IMR-90 (cell line): ENCODE data around the gene UGT1A1. TPM values are rescaled to one million over a fixed set of nuclear protein-coding genes. Genes with fewer than 3 reads are reported as not detected.
A peak's percentile ranks its signal among the peaks of the same experiment; 100 is the strongest.

Source experiments
- ATAC-seq: fragments of 200-7000 bp; cut with Tn5 transposase; 2 replicates; pipeline ENCODE4 v1.9.1; 2020; ENCODE audit warnings: low read depth, mild to moderate bottlenecking, moderate library complexity
- BruUV-seq: library from RNA; stranded (reverse); fragments of 400-500 nt; replicated peaks from 2 replicates; lab custom pipeline; 2021; lab: Mats Ljungman, UMichigan
- CTCF ChIA-PET: fragments of 300-600 bp; formaldehyde crosslinking; extraction: SDS; loops from one replicate; lab custom pipeline; 2021; ENCODE audit warnings: antibody characterized with exemption; lab: Yijun Ruan, JAX
- POLR2A ChIA-PET: fragments of 300-600 bp; sonication (Branson Sonifier 250); formaldehyde crosslinking; loops from one replicate; lab custom pipeline; 2022; ENCODE audit warnings: antibody characterized with exemption; ENCODE audit not compliant: unreplicated experiment; lab: Charles Lee
- DNase-seq: peaks from one replicate; pipeline ENCODE4 v3.0.0; 2013
- H2AFZ ChIP-seq: replicated peaks from 2 replicates; pipeline ENCODE3; 2013; ENCODE audit warnings: low read length, mild to moderate bottlenecking; ENCODE audit not compliant: poor library complexity
- H2AK5ac ChIP-seq: 2 replicates; pipeline ENCODE4 v1.6.1; 2013; ENCODE audit warnings: low read depth, low read length, inconsistent platforms
- H2AK9ac ChIP-seq: replicated peaks from 2 replicates; pipeline ENCODE3; 2013; ENCODE audit warnings: mild to moderate bottlenecking, low read depth, low read length, moderate library complexity; ENCODE audit not compliant: poor library complexity
- H2BK120ac ChIP-seq: 2 replicates; pipeline ENCODE4 v1.6.1; 2013; ENCODE audit warnings: low read depth, low read length, inconsistent platforms
- H2BK15ac ChIP-seq: 3 replicates; pipeline ENCODE4 v1.6.1; 2013; ENCODE audit warnings: low read depth, low read length, inconsistent platforms
- H2BK20ac ChIP-seq: 2 replicates; pipeline ENCODE4 v1.6.1; 2013; ENCODE audit warnings: low read depth, mild to moderate bottlenecking, inconsistent platforms, low read length, moderate library complexity
- H2BK5ac ChIP-seq: 2 replicates; pipeline ENCODE4 v1.6.1; 2013; ENCODE audit warnings: mild to moderate bottlenecking, low read depth, low read length, inconsistent platforms; ENCODE audit not compliant: poor library complexity, severe bottlenecking
- H3K14ac ChIP-seq: replicated peaks from 2 replicates; pipeline ENCODE4 v1.6.1; 2013; ENCODE audit warnings: low read depth, low read length, inconsistent platforms
- H3K18ac ChIP-seq: 2 replicates; pipeline ENCODE4 v1.6.1; 2013; ENCODE audit warnings: low read depth, low read length, control low read depth
- H3K23ac ChIP-seq: 2 replicates; pipeline ENCODE4 v1.6.1; 2013; ENCODE audit warnings: low read depth, low read length, inconsistent platforms
- H3K27ac ChIP-seq: 2 replicates; pipeline ENCODE4 v1.5.1; 2013; ENCODE audit warnings: mild to moderate bottlenecking, control low read depth, low read length; ENCODE audit not compliant: insufficient read depth
- H3K27me3 ChIP-seq: 2 replicates; pipeline ENCODE4 v1.6.1; 2013; ENCODE audit warnings: low read length; ENCODE audit not compliant: control insufficient read depth, insufficient read depth
- H3K36me3 ChIP-seq: 2 replicates; pipeline ENCODE4 v1.6.1; 2013; ENCODE audit warnings: low read length, mixed read lengths; ENCODE audit not compliant: control insufficient read depth, insufficient read depth
- H3K4ac ChIP-seq: 2 replicates; pipeline ENCODE4 v1.6.1; 2013; ENCODE audit warnings: low read depth, low read length, inconsistent platforms
- H3K4me1 ChIP-seq: 2 replicates; pipeline ENCODE4 v1.6.1; 2013; ENCODE audit warnings: low read length, mixed read lengths; ENCODE audit not compliant: control insufficient read depth, insufficient read depth
- H3K4me2 ChIP-seq: 2 replicates; pipeline ENCODE4 v1.6.1; 2013; ENCODE audit warnings: low read depth, mild to moderate bottlenecking, control low read depth, low read length, moderate library complexity
- H3K4me3 ChIP-seq: 2 replicates; pipeline ENCODE4 v1.5.1; 2013; ENCODE audit warnings: low read depth, mild to moderate bottlenecking, control low read depth, low read length, moderate library complexity; ENCODE audit not compliant: insufficient read depth
- H3K56ac ChIP-seq: 2 replicates; pipeline ENCODE4 v1.6.1; 2013; ENCODE audit warnings: low read length, inconsistent platforms; ENCODE audit not compliant: insufficient read depth; ENCODE audit errors: extremely low read depth
- H3K79me1 ChIP-seq, 2 experiments: 2 replicates each; pipeline ENCODE4 v1.6.1; 2013; ENCODE audit warnings: low read length in 2 of 2, inconsistent platforms in 1 of 2, low read depth in 1 of 2
- H3K9ac ChIP-seq: 2 replicates; pipeline ENCODE4 v1.6.1; 2013; ENCODE audit warnings: low read depth, low read length, control low read depth
- H3K9me1 ChIP-seq: 2 replicates; pipeline ENCODE4 v1.6.1; 2013; ENCODE audit warnings: low read length, inconsistent platforms; ENCODE audit not compliant: insufficient read depth
- H3K9me3 ChIP-seq: 2 replicates; pipeline ENCODE4 v1.6.1; 2013; ENCODE audit warnings: low read length; ENCODE audit not compliant: control insufficient read depth, insufficient read depth
- H4K20me1 ChIP-seq: 2 replicates; pipeline ENCODE4 v1.6.1; 2013; ENCODE audit warnings: low read length, inconsistent platforms; ENCODE audit not compliant: insufficient read depth
- H4K5ac ChIP-seq: 2 replicates; pipeline ENCODE4 v1.6.1; 2013; ENCODE audit warnings: mild to moderate bottlenecking, low read depth, low read length, control low read depth
- H4K8ac ChIP-seq, 2 experiments: 2 replicates each; pipeline ENCODE4 v1.6.1; 2013; ENCODE audit warnings: low read depth in 2 of 2, low read length in 2 of 2, control low read depth in 1 of 2, inconsistent platforms in 1 of 2
- H4K91ac ChIP-seq: 2 replicates; pipeline ENCODE4 v1.6.1; 2013; ENCODE audit warnings: low read depth, low read length, inconsistent platforms; ENCODE audit not compliant: insufficient read depth
- BHLHE40 ChIP-seq: fragments of 150-350 bp; IDR thresholded peaks from 2 replicates; pipeline ENCODE4 v1.6.1; 2016; ENCODE audit warnings: mild to moderate bottlenecking, low read depth, low read length
- CEBPB ChIP-seq: IDR thresholded peaks from 2 replicates; pipeline ENCODE4 v1.6.1; 2012; ENCODE audit warnings: low read depth, low read length, improper control_type of control experiment
- CHD1 ChIP-seq: IDR thresholded peaks from 2 replicates; pipeline ENCODE4 v1.6.1; 2012; ENCODE audit warnings: low read depth, low read length, improper control_type of control experiment
- FOS ChIP-seq: fragments of 150-350 bp; IDR thresholded peaks from 2 replicates; pipeline ENCODE4 v1.6.1; 2016; ENCODE audit warnings: low read depth, low read length
- MAFK ChIP-seq: IDR thresholded peaks from 2 replicates; pipeline ENCODE4 v1.6.1; 2012; ENCODE audit warnings: low read depth, low read length, improper control_type of control experiment
- MAZ ChIP-seq: IDR thresholded peaks from 2 replicates; pipeline ENCODE4 v1.6.1; 2012; ENCODE audit warnings: low read depth, mild to moderate bottlenecking, low read length, improper control_type of control experiment, moderate library complexity, borderline replicate concordance
- MXI1 ChIP-seq: IDR thresholded peaks from 2 replicates; pipeline ENCODE4 v1.6.1; 2012; ENCODE audit warnings: low read depth, mild to moderate bottlenecking, low read length, moderate library complexity, borderline replicate concordance
- NFE2L2 ChIP-seq: fragments of 150-350 bp; IDR thresholded peaks from 2 replicates; pipeline ENCODE4 v1.6.1; 2016; ENCODE audit warnings: low read depth, mild to moderate bottlenecking, low read length
- POLR2A ChIP-seq: IDR thresholded peaks from 2 replicates; pipeline ENCODE4 v1.6.1; 2012; ENCODE audit warnings: mild to moderate bottlenecking, low read depth, low read length
- RAD21 ChIP-seq: IDR thresholded peaks from 2 replicates; pipeline ENCODE4 v1.6.1; 2012; ENCODE audit warnings: low read length, improper control_type of control experiment
- RCOR1 ChIP-seq: IDR thresholded peaks from 2 replicates; pipeline ENCODE4 v1.6.1; 2012; ENCODE audit warnings: mild to moderate bottlenecking, low read length, improper control_type of control experiment; ENCODE audit not compliant: insufficient replicate concordance
- RFX5 ChIP-seq: IDR thresholded peaks from 2 replicates; pipeline ENCODE4 v1.8.0; 2012; ENCODE audit warnings: low read depth, mild to moderate bottlenecking, low read length, moderate library complexity
- SMC3 ChIP-seq: fragments of 150-350 bp; IDR thresholded peaks from 2 replicates; pipeline ENCODE4 v1.6.1; 2016; ENCODE audit warnings: low read depth, mild to moderate bottlenecking, antibody characterized with exemption, low read length, moderate library complexity
- USF2 ChIP-seq: fragments of 150-350 bp; IDR thresholded peaks from 2 replicates; pipeline ENCODE4 v1.6.1; 2017; ENCODE audit warnings: mild to moderate bottlenecking, antibody characterized with exemption, low read length, low read depth
- WGBS, 2 experiments: methylation state at CpG; one replicate each; pipeline versions ENCODE4 v1.1.5 to v1.1.7; 2013; ENCODE audit warnings: missing lambda C conversion rate in 2 of 2; ENCODE audit not compliant: insufficient read length in 1 of 2; ENCODE audit errors: extremely low coverage in 2 of 2; 5-methylcytosine and 5-hydroxymethylcytosine counted together
- dilution Hi-C: fragments of 300-500 bp; cut with HindIII; formaldehyde crosslinking; loops from one replicate; pipeline ENCODE4 v1.14.3; 2018; ENCODE audit warnings: low sequenced_read_pairs; ENCODE audit not compliant: unreplicated experiment
- in situ Hi-C: fragments of 300-500 bp; cut with MboI; formaldehyde crosslinking; loops from 3 replicates; pipeline ENCODE4 v1.14.3; 2019; ENCODE audit warnings: low sequenced_read_pairs, inconsistent platforms, mixed read lengths
- intact Hi-C: fragments of 100-400 bp; cut with micrococcal nuclease; formaldehyde crosslinking; loops from 2 replicates; pipeline ENCODE4 v1.10.0; 2022
- polyA plus RNA-seq, 3 experiments: library from polyadenylated mRNA; depleted of rRNA; stranded (reverse); fragments of >200 nt; gene quantifications; 2 replicates each; pipeline ENCODE4 v1.2.3, GENCODE V29; 2012; ENCODE audit warnings: low replicate concordance in 1 of 3
- total RNA-seq: library from RNA; depleted of rRNA; stranded (reverse); fragments of >200 nt; gene quantifications from 2 replicates; pipeline ENCODE4 v1.2.3, GENCODE V29; 2012
- TF ChIP-seq, protein P1 (sequence below): conservative IDR thresholded peaks from 2 replicates; pipeline ENCODE4 v1.5.1; 2012; ENCODE audit warnings: mild to moderate bottlenecking, low read depth, low read length, improper control_type of control experiment
- TF ChIP-seq, protein P2 (sequence below): fragments of 150-350 bp; IDR thresholded peaks from 2 replicates; pipeline ENCODE4 v1.6.1; 2016; ENCODE audit warnings: low read depth, mild to moderate bottlenecking, low read length, moderate library complexity, borderline replicate concordance

The UGT1A1 gene
- total and polyA plus RNA-seq, 2 of the 4 experiments (the other 2 are of a cell fraction) = not detected

GRCh38 chr2:233764264-233764663 lies 4.2 kb downstream of the UGT1A1 start:
- CTCF ChIA-PET = no interaction called here

More at GRCh38 chr2:233764264-233764663, 4.2 kb downstream of the UGT1A1 start:
- Histone ChIP-seq H3K27me3 (no peaks in the 10 kb centered on the region), H3K9me1 (0 out of 2 replicates have a peak, but pooled peaks cover 5% of the 10 kb centered on the region), H3K23ac (peak overlapping the region; percentile 95), H3K4me2 (peak overlapping the region; percentile 70), H4K5ac (peak overlapping the region; percentile 95; the same call in 1 of the 2 replicates), H3K18ac (peak overlapping the region; percentile 93; the same call in 1 of the 2 replicates), H2AK9ac (peak overlapping the region; percentile 46), H2AFZ (peak overlapping the region; percentile 74), H3K9ac (0 out of 2 replicates have a peak overlapping the region, but pooled peaks have one; percentile 20), H3K36me3 (no peaks in the 10 kb centered on the region), H4K20me1 (no peaks in the 10 kb centered on the region), H2BK20ac (peak overlapping the region; percentile 98), H4K91ac (peak overlapping the region; percentile 91), H3K56ac (peak overlapping the region; percentile 76), H3K79me1 (no peaks in the 10 kb centered on the region), H2BK120ac (peak overlapping the region; percentile 97), H2AK5ac (peak overlapping the region; percentile 83), H2BK5ac (peak overlapping the region; percentile 90), H3K4ac (peak overlapping the region; percentile 97), H2BK15ac (peak overlapping the region; percentile 93; the same call in 2 of the 3 replicates), H4K8ac (peak overlapping the region; percentile 82 to 92; a peak in 3 of 4 replicates), H3K4me1 (peaks cover 14% of the 10 kb centered on the region), H3K27ac (peak overlapping the region; percentile 76), H3K4me3 (no peak overlapping the region), H3K9me3 (no peaks in the 10 kb centered on the region), H3K14ac (peak overlapping the region; percentile 86)
- dilution Hi-C loops = no loop called here
- TF ChIP-seq RCOR1 = peak; percentile 10
- 0 out of 2 replicates have a peak, but pooled peaks have one; percentile 7 for TF ChIP-seq BHLHE40
- TF ChIP-seq CHD1 = no peak
- no peak for TF ChIP-seq POLR2A
- TF ChIP-seq MAZ = 0 out of 2 replicates have a peak, but pooled peaks have one; percentile 13
- TF ChIP-seq, protein P1, sequence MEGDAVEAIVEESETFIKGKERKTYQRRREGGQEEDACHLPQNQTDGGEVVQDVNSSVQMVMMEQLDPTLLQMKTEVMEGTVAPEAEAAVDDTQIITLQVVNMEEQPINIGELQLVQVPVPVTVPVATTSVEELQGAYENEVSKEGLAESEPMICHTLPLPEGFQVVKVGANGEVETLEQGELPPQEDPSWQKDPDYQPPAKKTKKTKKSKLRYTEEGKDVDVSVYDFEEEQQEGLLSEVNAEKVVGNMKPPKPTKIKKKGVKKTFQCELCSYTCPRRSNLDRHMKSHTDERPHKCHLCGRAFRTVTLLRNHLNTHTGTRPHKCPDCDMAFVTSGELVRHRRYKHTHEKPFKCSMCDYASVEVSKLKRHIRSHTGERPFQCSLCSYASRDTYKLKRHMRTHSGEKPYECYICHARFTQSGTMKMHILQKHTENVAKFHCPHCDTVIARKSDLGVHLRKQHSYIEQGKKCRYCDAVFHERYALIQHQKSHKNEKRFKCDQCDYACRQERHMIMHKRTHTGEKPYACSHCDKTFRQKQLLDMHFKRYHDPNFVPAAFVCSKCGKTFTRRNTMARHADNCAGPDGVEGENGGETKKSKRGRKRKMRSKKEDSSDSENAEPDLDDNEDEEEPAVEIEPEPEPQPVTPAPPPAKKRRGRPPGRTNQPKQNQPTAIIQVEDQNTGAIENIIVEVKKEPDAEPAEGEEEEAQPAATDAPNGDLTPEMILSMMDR = no peak
- TF ChIP-seq CEBPB = no peak
- no peak for TF ChIP-seq SMC3
- TF ChIP-seq MXI1 = no peak
- no peak for TF ChIP-seq FOS
- no peak for TF ChIP-seq NFE2L2
- no peak for TF ChIP-seq USF2
- TF ChIP-seq MAFK = 0 out of 2 replicates have a peak, but pooled peaks have one; percentile 27
- TF ChIP-seq, protein P2, sequence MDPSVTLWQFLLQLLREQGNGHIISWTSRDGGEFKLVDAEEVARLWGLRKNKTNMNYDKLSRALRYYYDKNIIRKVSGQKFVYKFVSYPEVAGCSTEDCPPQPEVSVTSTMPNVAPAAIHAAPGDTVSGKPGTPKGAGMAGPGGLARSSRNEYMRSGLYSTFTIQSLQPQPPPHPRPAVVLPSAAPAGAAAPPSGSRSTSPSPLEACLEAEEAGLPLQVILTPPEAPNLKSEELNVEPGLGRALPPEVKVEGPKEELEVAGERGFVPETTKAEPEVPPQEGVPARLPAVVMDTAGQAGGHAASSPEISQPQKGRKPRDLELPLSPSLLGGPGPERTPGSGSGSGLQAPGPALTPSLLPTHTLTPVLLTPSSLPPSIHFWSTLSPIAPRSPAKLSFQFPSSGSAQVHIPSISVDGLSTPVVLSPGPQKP = no peak
- TF ChIP-seq RAD21 = no peak
- no peak for TF ChIP-seq RFX5
- DNase-seq (peak; percentile 85), ATAC-seq (peak; percentile 83)
- intact Hi-C loops = no loop called here
- no TSS peak for BruUV-seq
- POLR2A ChIA-PET = no interaction called here
- WGBS, 2 experiments = no CpG with 5 or more reads among the region's 7 CpGs
- in situ Hi-C loops = no loop called here
